Liver (tissue), 9 donors: ENCODE data around the gene DNAJC27. TPM values are rescaled to one million over a fixed set of nuclear protein-coding genes. Genes with fewer than 3 reads are reported as not detected.

Experiments used
- DNase-seq: peaks from one replicate; pipeline ENCODE4 v3.0.0-alpha.2; 2017; ENCODE audit warnings: low spot score
- H3K27ac ChIP-seq, 2 donors: one replicate each; pipeline ENCODE4 v1.7.0; 2013; ENCODE audit warnings: inconsistent platforms in 2 of 2, low read length in 2 of 2, control low read depth in 1 of 2, low read depth in 1 of 2, mild to moderate bottlenecking in 1 of 2
- H3K27me3 ChIP-seq, 4 donors: one replicate each; pipeline versions ENCODE4 v1.6.1 to v1.7.0; 2013; ENCODE audit warnings: low read length in 3 of 4, inconsistent platforms in 1 of 4, mild to moderate bottlenecking in 1 of 4, moderate library complexity in 1 of 4; ENCODE audit not compliant: control insufficient read depth in 4 of 4, insufficient read depth in 4 of 4
- H3K36me3 ChIP-seq, 4 donors: one replicate each; pipeline versions ENCODE4 v1.6.1 to v1.7.0; 2013; ENCODE audit warnings: low read length in 3 of 4, mild to moderate bottlenecking in 3 of 4, low read depth in 1 of 4, moderate library complexity in 1 of 4; ENCODE audit not compliant: control insufficient read depth in 4 of 4, insufficient read depth in 3 of 4
- H3K4me1 ChIP-seq, 4 donors: one replicate each; pipeline versions ENCODE4 v1.6.1 to v1.7.0; 2013; ENCODE audit warnings: low read length in 3 of 4, mild to moderate bottlenecking in 3 of 4, moderate library complexity in 1 of 4; ENCODE audit not compliant: control insufficient read depth in 4 of 4, insufficient read depth in 4 of 4
- H3K4me3 ChIP-seq, 3 donors: one replicate each; pipeline versions ENCODE4 v1.6.1 to v1.7.0; 2013; ENCODE audit warnings: low read length in 3 of 3, control low read depth in 1 of 3, low read depth in 1 of 3, mild to moderate bottlenecking in 1 of 3
- H3K9ac ChIP-seq, 2 donors: one replicate each; pipeline ENCODE4 v1.7.0; 2013; ENCODE audit warnings: low read length in 2 of 2, mild to moderate bottlenecking in 2 of 2, moderate library complexity in 2 of 2, control low read depth in 1 of 2, low read depth in 1 of 2
- H3K9me3 ChIP-seq, 4 donors: one replicate each; pipeline versions ENCODE4 v1.6.1 to v1.7.0; 2013; ENCODE audit warnings: low read length in 3 of 4; ENCODE audit not compliant: control insufficient read depth in 4 of 4
- ATF3 ChIP-seq: IDR thresholded peaks from 2 replicates; pipeline ENCODE4 v1.6.1; 2016; ENCODE audit warnings: antibody characterized with exemption
- CTCF ChIP-seq: fragments of 150-350 bp; IDR thresholded peaks from 2 replicates; pipeline ENCODE4 v1.5.1; 2017; ENCODE audit warnings: improper control_type of control experiment, low read depth, low read length; ENCODE audit not compliant: missing input control
- FOXA1 ChIP-seq: IDR thresholded peaks from 2 replicates; pipeline ENCODE4 v1.6.1; 2016; ENCODE audit warnings: antibody characterized with exemption
- FOXA2 ChIP-seq: IDR thresholded peaks from 2 replicates; pipeline ENCODE4 v1.6.1; 2016; ENCODE audit warnings: antibody characterized with exemption
- HNF4A ChIP-seq, 2 donors: conservative IDR thresholded peaks; 2 replicates each; pipeline ENCODE4 v1.6.1; 2016; ENCODE audit warnings: antibody characterized with exemption in 2 of 2, mild to moderate bottlenecking in 2 of 2
- HNF4G ChIP-seq: IDR thresholded peaks from 2 replicates; pipeline ENCODE4 v1.6.1; 2016; ENCODE audit warnings: antibody characterized with exemption
- JUND ChIP-seq, 2 donors: IDR thresholded peaks; 2 replicates each; pipeline ENCODE4 v1.6.1; 2016; ENCODE audit warnings: antibody characterized with exemption in 2 of 2
- MAX ChIP-seq: IDR thresholded peaks from 2 replicates; pipeline ENCODE4 v1.6.1; 2016; ENCODE audit warnings: antibody characterized with exemption
- NR2F2 ChIP-seq: IDR thresholded peaks from 2 replicates; pipeline ENCODE4 v1.6.1; 2016; ENCODE audit warnings: antibody characterized with exemption
- REST ChIP-seq: IDR thresholded peaks from 2 replicates; pipeline ENCODE4 v1.6.1; 2016; ENCODE audit warnings: antibody characterized with exemption, mild to moderate bottlenecking
- RXRA ChIP-seq, 2 donors: IDR thresholded peaks; 2 replicates each; pipeline ENCODE4 v1.6.1; 2017 to 2018; ENCODE audit warnings: antibody characterized with exemption in 2 of 2, mild to moderate bottlenecking in 1 of 2
- SP1 ChIP-seq: IDR thresholded peaks from 2 replicates; pipeline ENCODE4 v1.6.1; 2018; ENCODE audit warnings: antibody characterized with exemption, mild to moderate bottlenecking
- ZBTB33 ChIP-seq: IDR thresholded peaks from 2 replicates; pipeline ENCODE4 v1.6.1; 2016; ENCODE audit warnings: antibody characterized with exemption
- polyA plus RNA-seq, 2 donors: library from polyadenylated mRNA; stranded (reverse) in 1 of 2; unstranded in 1 of 2; fragments of 200-250 nt in 1 of 2; fragments of >200 nt in 1 of 2; fragmentation: Nextera tagmentation in 1 of 2; extraction: Ambion mirVana in 1 of 2; gene quantifications; one replicate each; pipeline versions ENCODE4 v1.2.1 to v1.2.3, GENCODE V29; 2013 to 2015
- total RNA-seq, 2 donors: library from RNA; depleted of rRNA; stranded (reverse); fragments of >200 nt; gene quantifications; one replicate each; pipeline ENCODE4 v1.2.3, GENCODE V29; 2014
- donor health status: healthy.
- donor health status: healthy.
- donor health status: healthy.
- donor health status: healthy.
- donor health status: healthy.

The DNAJC27 gene
- total and polyA plus RNA-seq, 4 donors, result 0.95 to 5.1 (median 3.1) TPM

GRCh38 chr2:24929230-24929629 lies 42.5 kb downstream of the DNAJC27 start (continued):
- TF ChIP-seq HNF4G (no peak), SP1 (no peak), CTCF (no peak), RXRA (IDR thresholded peaks at IDR 0.05) (no peak), FOXA2 (no peak), HNF4A (conservative IDR thresholded peaks at IDR 0.05) (no peak), JUND (IDR thresholded peaks at IDR 0.05) (no peak)

GRCh38 chr2:24928036-24928435 lies 43.7 kb downstream of the DNAJC27 start:
- no peak for TF ChIP-seq SP1
- TF ChIP-seq MAX, result no peak
- TF ChIP-seq RXRA (IDR thresholded peaks at IDR 0.05), result no peak
- TF ChIP-seq ZBTB33, result no peak
- no peak for TF ChIP-seq NR2F2
- no peak for TF ChIP-seq FOXA1
- TF ChIP-seq JUND (IDR thresholded peaks at IDR 0.05), result no peak
- no peak for TF ChIP-seq REST
- TF ChIP-seq CTCF, result no peak
- no peak for TF ChIP-seq HNF4A (conservative IDR thresholded peaks at IDR 0.05)
- no peak for TF ChIP-seq ATF3
- no peaks in the 10 kb centered on the region for H3K36me3 ChIP-seq
- no peaks in the 10 kb centered on the region for H3K9me3 ChIP-seq
- no peak overlapping the region for H3K4me3 ChIP-seq
- no peak overlapping the region for H3K27ac ChIP-seq
- H3K9ac ChIP-seq, result no peak overlapping the region
- peaks cover 0 to 3% (median 0%) of the 10 kb centered on the region in 4 donors for H3K4me1 ChIP-seq
- DNase-seq, result no peak
- peaks cover 0 to 2% (median 0%) of the 10 kb centered on the region in 4 donors for H3K27me3 ChIP-seq
